ENCODE data around the gene MBNL1.

DNA sequence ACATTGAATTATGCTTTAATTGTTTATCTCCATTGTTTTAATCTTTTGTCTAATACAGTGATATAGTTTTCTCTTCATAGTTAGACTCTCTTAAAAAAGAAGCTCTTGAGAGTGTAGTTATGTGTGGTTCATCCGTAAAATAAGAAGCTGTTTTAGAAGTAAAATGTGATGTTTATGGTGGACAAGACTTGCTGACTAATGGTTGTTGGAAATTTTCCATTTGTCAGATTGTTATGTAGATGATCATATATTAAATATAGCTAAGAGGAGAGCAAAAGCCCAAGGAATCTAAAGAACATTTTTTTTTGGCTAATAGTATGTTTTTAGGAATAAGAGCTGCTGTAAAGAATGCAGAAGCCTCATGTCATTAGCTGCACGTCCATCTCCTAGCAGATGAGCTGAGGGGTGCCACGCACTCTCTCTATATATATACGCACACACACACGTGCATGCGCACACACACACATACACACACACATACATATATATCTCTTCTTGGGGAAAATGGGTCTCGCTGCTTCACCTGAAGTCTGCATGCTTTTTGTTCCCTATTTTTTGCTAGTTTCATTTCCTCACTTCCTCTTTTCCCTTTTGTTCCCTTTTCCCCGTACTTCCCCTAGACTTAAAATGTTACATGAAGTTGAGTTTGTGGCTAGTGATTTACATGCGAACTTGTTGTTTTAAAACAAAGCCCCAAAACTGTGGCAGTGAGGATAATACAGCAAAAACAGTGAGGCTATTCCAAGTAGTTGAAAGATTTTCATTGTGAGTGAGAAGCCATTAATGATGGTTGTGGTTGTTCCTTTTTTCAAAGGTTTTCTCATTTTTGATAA lies 107.8 kb downstream of the MBNL1 start:
- TF ChIP-seq, protein P1, sequence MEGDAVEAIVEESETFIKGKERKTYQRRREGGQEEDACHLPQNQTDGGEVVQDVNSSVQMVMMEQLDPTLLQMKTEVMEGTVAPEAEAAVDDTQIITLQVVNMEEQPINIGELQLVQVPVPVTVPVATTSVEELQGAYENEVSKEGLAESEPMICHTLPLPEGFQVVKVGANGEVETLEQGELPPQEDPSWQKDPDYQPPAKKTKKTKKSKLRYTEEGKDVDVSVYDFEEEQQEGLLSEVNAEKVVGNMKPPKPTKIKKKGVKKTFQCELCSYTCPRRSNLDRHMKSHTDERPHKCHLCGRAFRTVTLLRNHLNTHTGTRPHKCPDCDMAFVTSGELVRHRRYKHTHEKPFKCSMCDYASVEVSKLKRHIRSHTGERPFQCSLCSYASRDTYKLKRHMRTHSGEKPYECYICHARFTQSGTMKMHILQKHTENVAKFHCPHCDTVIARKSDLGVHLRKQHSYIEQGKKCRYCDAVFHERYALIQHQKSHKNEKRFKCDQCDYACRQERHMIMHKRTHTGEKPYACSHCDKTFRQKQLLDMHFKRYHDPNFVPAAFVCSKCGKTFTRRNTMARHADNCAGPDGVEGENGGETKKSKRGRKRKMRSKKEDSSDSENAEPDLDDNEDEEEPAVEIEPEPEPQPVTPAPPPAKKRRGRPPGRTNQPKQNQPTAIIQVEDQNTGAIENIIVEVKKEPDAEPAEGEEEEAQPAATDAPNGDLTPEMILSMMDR (IDR thresholded peaks at IDR 0.05) = no peak
- TF ChIP-seq POLR2A (IDR thresholded peaks at IDR 0.05) (no peak), EP300 (IDR thresholded peaks at IDR 0.05) (no peak)
